Measurements from ENCODE around the gene ALAS1. TPM values are rescaled to one million over a fixed set of nuclear protein-coding genes. Genes with fewer than 3 reads are reported as not detected.

The ALAS1 gene
- total RNA-seq, 3 donors from 2014 or later = 67.2 to 103 (median 94.6) TPM

DNA sequence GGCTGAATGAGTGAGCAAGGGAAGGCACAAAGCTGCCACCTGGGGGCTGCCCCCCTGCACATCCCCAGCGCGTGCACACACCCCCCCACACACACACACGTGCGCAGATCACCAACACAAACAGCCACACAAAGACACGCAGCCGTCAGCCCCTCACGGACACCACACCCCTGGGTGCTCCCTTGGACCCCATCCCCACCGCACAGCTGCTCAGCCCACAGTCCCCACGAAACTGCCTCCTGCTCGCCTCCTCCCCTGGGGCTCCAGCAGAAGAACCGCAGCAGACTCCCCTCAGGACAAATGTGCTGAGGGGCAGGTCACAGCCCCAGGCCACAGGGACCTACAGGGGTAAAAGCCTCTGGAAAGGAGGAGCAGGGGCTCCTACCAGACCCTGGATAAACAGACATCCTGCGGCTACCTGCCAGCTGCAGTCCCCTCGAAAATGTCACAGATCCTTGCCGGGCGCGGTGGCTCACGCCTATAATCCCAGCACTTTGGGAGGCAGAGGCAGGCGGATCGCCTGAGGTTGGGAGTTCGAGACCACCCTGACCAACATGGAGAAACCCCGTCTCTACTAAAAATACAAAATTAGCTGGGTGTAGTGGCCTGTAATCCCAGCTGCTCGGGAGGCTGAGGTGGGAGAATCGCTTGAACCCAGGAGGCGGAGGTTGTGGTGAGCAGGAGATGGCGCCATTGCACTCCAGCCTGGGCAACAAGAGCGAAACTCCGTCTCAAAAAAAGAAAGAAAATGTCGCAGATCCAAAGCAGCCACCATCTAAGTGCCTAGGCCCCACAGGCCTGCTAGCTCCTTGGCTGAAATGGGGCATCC lies 34.5 kb downstream of the ALAS1 start:
- Histone ChIP-seq H3K4me3 (no peak overlapping the region), H3K4me1 (ENCODE audit: low read depth) (peaks cover 6% of the 10 kb centered on the region), H3K36me3 (ENCODE audit: low read depth) (peaks cover 8% of the 10 kb centered on the region), H3K9me3 (no peaks in the 10 kb centered on the region)
- TF ChIP-seq, protein P1, sequence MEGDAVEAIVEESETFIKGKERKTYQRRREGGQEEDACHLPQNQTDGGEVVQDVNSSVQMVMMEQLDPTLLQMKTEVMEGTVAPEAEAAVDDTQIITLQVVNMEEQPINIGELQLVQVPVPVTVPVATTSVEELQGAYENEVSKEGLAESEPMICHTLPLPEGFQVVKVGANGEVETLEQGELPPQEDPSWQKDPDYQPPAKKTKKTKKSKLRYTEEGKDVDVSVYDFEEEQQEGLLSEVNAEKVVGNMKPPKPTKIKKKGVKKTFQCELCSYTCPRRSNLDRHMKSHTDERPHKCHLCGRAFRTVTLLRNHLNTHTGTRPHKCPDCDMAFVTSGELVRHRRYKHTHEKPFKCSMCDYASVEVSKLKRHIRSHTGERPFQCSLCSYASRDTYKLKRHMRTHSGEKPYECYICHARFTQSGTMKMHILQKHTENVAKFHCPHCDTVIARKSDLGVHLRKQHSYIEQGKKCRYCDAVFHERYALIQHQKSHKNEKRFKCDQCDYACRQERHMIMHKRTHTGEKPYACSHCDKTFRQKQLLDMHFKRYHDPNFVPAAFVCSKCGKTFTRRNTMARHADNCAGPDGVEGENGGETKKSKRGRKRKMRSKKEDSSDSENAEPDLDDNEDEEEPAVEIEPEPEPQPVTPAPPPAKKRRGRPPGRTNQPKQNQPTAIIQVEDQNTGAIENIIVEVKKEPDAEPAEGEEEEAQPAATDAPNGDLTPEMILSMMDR (IDR thresholded peaks at IDR 0.05) = no peak
- ATAC-seq (no peak), DNase-seq (peak in 1 of 3 donors; percentile 44)
- intact Hi-C loops (cut with DNase I, micrococcal nuclease) = loop anchor here in 1 of 2 donors (5.0 kb wide), 1 partner anchor 110 kb away; no protein-coding TSS in a partner anchor

DNA sequence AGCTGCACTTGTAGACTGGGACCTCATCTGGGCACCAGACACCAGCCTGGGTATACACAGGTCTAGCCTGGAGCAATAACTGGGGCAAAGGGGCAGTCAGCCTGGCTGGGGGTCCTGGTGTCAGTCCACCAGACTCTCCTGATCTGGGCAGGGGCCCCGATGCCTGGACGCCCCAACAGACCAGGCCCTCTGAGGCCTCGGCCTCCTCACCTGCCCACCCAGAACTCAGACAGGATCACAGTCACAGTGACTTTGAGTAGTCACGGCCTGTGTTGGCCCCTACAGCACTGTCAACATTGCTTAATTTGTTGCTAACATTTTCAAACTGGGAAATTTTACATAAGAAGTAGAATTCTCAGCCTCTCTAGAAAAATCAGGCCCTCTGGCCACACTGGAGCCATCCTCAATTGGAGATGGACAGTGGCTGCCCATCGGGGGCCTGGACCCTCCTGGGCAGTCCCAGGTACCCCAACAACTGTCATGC lies 35.2 kb downstream of the ALAS1 start:
- TF ChIP-seq, protein P1 (IDR thresholded peaks at IDR 0.05) = no peak
- Histone ChIP-seq H3K36me3 (ENCODE audit: low read depth) (peaks cover 8% of the 10 kb centered on the region), H3K4me3 (no peak overlapping the region), H3K9me3 (no peaks in the 10 kb centered on the region), H3K4me1 (ENCODE audit: low read depth) (peaks cover 12% of the 10 kb centered on the region)
- intact Hi-C loops (cut with DNase I, micrococcal nuclease) = loop anchor here in 1 of 2 donors (5.0 kb wide), 1 partner anchor 109 kb away; no protein-coding TSS in a partner anchor
- no peak for ATAC-seq
- peak in 1 of 3 donors; percentile 46 for DNase-seq

DNA sequence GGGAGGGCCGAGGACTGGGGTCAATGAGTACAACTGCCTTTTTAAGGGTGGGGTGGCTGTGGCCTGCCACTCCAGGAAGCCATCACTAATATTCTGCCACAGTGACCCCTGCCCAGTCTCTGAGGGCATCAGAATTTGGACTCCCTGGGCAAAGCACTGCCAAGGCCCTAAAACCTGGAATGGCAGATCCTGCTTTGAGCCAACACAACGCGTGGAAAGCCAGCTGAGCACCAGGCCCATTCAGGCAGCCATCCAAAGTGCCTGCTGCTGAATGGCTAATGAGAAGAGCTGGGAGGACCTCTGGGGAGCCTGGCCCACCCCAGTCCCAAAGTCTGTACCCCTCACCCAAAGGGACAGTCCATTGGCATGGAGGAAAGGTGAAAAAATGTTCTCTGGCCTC lies 36.0 kb downstream of the ALAS1 start:
- TF ChIP-seq, protein P1 (IDR thresholded peaks at IDR 0.05) = no peak
- intact Hi-C loops (cut with DNase I, micrococcal nuclease) = loop anchor here in 1 of 2 donors (5.0 kb wide), 1 partner anchor 108 kb away; no protein-coding TSS in a partner anchor
- peaks cover 16% of the 10 kb centered on the region for H3K4me1 ChIP-seq (ENCODE audit: low read depth)
- DNase-seq (peak in 1 of 3 donors; percentile 26), ATAC-seq (no peak)
- no peak overlapping the region for H3K4me3 ChIP-seq
- no peaks in the 10 kb centered on the region for H3K9me3 ChIP-seq
- H3K36me3 ChIP-seq (ENCODE audit: low read depth) = peaks cover 8% of the 10 kb centered on the region

DNA sequence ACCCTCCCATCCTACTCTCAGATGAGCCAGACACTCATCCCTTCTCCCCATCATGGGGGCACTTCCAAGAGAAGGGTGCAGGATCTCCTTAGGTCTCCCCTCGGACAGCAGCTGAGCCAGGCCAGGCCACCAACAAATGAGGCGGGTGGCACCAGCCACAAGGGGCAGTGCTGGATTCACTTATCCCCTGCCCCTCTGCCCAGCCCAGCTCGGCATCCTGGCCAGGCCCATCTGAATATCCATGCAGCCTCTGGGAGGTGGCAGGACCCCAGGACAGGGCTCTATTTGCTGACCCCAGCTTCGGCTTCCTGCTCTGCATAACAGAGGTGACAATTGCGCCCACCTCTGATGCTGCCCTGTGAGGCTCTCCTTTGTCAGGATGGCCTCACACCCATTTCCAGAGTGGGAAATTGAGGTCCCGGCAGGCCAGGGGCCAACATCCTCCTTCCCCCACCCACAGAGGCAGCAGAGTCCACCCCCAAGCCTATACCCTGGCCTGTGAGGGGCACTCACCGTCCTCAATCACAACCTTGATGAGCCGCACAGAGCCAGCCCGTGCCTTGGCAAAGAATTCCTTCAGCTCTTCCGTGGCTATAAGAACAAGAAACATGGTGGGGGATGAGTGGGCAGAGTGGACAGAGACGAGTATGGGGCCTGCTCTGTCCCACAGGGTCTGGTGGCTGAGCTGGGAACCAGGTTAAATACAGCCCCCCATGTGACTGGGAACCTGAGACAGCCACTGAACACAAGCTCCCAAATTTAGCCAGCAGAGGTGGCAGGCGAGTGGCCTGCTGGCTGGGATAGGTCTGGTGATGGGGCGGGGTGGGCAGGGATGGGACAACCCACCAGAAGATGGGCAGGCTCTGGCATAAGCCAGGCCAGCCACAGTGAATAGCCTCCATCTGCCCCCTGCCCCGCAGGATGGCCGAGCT lies 36.8 kb downstream of the ALAS1 start:
- TF ChIP-seq, protein P1 (IDR thresholded peaks at IDR 0.05) = no peak
- H3K36me3 ChIP-seq (ENCODE audit: low read depth) = peaks cover 8% of the 10 kb centered on the region

DNA sequence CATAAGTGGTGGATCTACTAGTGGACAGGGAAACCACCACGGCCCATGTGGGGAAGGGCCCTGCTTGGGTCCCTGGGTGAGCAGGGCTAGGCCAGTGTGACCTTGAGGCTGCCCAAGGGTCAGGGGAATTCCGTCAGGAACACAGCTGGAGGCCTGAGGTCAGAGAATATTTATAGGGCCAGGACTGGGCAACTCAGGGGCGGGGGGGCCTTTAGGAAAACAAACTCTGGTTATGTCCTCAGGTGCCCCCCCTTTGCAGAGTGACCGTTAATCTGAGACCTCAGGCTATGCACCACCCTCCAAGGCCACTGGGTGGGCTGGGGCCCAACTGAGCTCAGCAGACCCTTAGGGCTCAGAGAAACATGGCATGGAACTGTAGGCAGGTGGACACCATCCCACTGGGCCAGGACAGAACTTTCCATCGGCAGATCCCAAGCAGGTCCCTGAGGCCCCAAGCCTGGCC lies 38.5 kb downstream of the ALAS1 start:
- DNase-seq (peak in 1 of 3 donors; percentile 24), ATAC-seq (no peak)
- TF ChIP-seq, protein P1 (IDR thresholded peaks at IDR 0.05) = no peak
- intact Hi-C loops (cut with DNase I, micrococcal nuclease) = no loop called here
- no peaks in the 10 kb centered on the region for H3K9me3 ChIP-seq
- no peak overlapping the region for H3K4me3 ChIP-seq
- no peaks in the 10 kb centered on the region for H3K36me3 ChIP-seq (ENCODE audit: low read depth)
- H3K4me1 ChIP-seq (ENCODE audit: low read depth) = peaks cover 21% of the 10 kb centered on the region

More for the DNA sequence above, 36.8 kb downstream of the ALAS1 start:
- peaks cover 16% of the 10 kb centered on the region for H3K4me1 ChIP-seq (ENCODE audit: low read depth)
- peak in 2 of 3 donors; percentile 21 to 34 for DNase-seq
- no peak for ATAC-seq
- H3K4me3 ChIP-seq = no peak overlapping the region
- intact Hi-C loops (cut with DNase I, micrococcal nuclease) = loop anchor here in 1 of 2 donors (5.0 kb wide), 1 partner anchor 108 kb away; no protein-coding TSS in a partner anchor
- no peaks in the 10 kb centered on the region for H3K9me3 ChIP-seq

All from mucosa of descending colon (tissue), 3 donors.